ENCODE data around the gene MCMBP.

DNA sequence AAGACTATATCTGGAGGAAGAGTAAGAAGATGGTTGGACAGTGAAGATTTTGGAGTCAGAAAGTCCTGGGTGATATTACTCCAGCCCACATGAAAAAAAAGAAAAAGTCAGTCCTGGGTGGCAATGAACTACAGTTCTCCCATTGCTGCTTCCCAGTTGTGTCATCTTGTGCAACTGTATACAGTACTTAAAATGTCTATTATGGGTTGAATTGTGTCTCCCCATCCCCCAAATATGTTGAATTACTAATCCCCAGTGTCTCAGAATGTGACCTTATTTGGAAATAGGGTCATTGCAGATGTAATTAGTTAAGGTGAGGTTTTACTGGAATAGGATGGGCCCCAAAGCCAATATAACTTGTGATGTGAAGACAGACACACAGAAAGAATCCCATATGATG lies 35.5 kb upstream of the MCMBP start:
- TF ChIP-seq, protein P1, sequence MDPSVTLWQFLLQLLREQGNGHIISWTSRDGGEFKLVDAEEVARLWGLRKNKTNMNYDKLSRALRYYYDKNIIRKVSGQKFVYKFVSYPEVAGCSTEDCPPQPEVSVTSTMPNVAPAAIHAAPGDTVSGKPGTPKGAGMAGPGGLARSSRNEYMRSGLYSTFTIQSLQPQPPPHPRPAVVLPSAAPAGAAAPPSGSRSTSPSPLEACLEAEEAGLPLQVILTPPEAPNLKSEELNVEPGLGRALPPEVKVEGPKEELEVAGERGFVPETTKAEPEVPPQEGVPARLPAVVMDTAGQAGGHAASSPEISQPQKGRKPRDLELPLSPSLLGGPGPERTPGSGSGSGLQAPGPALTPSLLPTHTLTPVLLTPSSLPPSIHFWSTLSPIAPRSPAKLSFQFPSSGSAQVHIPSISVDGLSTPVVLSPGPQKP (IDR thresholded peaks at IDR 0.05; ENCODE audit: low read depth, low read length): no peak
- TF ChIP-seq CEBPB (IDR thresholded peaks at IDR 0.05) (no peak), POLR2A (IDR thresholded peaks at IDR 0.05; ENCODE audit: low read length) (no peak), MYC (IDR thresholded peaks at IDR 0.05; ENCODE audit: borderline replicate concordance, low read length) (no peak)
- TF ChIP-seq, protein P2, sequence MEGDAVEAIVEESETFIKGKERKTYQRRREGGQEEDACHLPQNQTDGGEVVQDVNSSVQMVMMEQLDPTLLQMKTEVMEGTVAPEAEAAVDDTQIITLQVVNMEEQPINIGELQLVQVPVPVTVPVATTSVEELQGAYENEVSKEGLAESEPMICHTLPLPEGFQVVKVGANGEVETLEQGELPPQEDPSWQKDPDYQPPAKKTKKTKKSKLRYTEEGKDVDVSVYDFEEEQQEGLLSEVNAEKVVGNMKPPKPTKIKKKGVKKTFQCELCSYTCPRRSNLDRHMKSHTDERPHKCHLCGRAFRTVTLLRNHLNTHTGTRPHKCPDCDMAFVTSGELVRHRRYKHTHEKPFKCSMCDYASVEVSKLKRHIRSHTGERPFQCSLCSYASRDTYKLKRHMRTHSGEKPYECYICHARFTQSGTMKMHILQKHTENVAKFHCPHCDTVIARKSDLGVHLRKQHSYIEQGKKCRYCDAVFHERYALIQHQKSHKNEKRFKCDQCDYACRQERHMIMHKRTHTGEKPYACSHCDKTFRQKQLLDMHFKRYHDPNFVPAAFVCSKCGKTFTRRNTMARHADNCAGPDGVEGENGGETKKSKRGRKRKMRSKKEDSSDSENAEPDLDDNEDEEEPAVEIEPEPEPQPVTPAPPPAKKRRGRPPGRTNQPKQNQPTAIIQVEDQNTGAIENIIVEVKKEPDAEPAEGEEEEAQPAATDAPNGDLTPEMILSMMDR (IDR thresholded peaks at IDR 0.05): no peak
- TF ChIP-seq, protein P3, sequence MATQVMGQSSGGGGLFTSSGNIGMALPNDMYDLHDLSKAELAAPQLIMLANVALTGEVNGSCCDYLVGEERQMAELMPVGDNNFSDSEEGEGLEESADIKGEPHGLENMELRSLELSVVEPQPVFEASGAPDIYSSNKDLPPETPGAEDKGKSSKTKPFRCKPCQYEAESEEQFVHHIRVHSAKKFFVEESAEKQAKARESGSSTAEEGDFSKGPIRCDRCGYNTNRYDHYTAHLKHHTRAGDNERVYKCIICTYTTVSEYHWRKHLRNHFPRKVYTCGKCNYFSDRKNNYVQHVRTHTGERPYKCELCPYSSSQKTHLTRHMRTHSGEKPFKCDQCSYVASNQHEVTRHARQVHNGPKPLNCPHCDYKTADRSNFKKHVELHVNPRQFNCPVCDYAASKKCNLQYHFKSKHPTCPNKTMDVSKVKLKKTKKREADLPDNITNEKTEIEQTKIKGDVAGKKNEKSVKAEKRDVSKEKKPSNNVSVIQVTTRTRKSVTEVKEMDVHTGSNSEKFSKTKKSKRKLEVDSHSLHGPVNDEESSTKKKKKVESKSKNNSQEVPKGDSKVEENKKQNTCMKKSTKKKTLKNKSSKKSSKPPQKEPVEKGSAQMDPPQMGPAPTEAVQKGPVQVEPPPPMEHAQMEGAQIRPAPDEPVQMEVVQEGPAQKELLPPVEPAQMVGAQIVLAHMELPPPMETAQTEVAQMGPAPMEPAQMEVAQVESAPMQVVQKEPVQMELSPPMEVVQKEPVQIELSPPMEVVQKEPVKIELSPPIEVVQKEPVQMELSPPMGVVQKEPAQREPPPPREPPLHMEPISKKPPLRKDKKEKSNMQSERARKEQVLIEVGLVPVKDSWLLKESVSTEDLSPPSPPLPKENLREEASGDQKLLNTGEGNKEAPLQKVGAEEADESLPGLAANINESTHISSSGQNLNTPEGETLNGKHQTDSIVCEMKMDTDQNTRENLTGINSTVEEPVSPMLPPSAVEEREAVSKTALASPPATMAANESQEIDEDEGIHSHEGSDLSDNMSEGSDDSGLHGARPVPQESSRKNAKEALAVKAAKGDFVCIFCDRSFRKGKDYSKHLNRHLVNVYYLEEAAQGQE (IDR thresholded peaks at IDR 0.05): no peak
- TF ChIP-seq, protein P4, sequence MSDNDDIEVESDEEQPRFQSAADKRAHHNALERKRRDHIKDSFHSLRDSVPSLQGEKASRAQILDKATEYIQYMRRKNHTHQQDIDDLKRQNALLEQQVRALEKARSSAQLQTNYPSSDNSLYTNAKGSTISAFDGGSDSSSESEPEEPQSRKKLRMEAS (IDR thresholded peaks at IDR 0.05): no peak
